ENCODE data around the gene MRI1. TPM values are rescaled to one million over a fixed set of nuclear protein-coding genes. Genes with fewer than 3 reads are reported as not detected.
A peak's percentile ranks its signal among the peaks of the same experiment; 100 is the strongest.
"Not testable (repeated sequence)": the region's sequence is repeated elsewhere in the genome, so short reads cannot be mapped to it uniquely, and the experiment has no call there.

Gene MRI1
- total RNA-seq, 2 donors from 2014 or later, result 37.6 to 42.2 TPM

DNA sequence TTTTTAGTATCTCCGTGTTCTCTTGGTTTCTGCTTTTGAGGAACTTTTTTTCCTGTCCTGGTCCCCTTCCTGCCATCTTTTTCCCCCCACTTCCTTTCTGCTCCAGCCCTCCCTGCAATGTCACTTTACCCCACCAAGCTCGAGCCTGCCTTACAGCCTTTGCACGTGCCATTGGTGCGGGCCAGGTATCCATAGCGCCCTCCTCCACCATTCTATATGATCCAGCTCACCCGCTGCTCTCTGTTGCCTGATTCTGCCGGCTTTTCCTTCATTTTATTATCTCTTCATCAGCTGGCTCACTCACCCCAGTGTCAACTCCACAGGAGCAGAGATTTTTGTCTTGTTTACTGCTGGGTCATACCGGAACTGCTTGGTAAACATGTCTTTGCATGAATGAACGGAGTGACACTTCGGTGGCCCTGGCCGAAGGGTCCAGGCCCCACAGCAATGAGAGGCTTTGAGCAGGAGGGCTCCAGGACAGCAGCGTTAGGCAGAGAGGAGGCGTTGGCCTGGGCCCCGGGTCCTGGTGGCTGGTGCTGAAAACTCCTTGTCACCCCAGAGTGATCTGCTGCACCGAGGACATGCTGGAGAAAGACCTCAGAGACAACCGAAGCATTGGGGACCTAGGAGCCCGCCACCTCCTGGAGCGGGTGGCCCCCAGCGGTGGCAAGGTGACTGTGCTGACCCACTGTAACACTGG lies 1.2 kb downstream of the MRI1 start:
- no peak for DNase-seq
- H3K4me3 Mint-ChIP-seq, result peak overlapping the region; percentile 82 to 88
- peaks cover 33% of the 10 kb centered on the region for H3K4me1 Mint-ChIP-seq (ENCODE audit: low read depth)
- ATAC-seq (replicated peaks in 1 of 2), result no peak
- H3K27ac Mint-ChIP-seq, result peak overlapping the region; percentile 61
- H3K27me3 Mint-ChIP-seq (ENCODE audit: low read depth), result no peaks in the 10 kb centered on the region
- peaks cover 7 to 10% of the 10 kb centered on the region in 2 donors for H3K36me3 Mint-ChIP-seq (ENCODE audit: insufficient read depth in 2 of 2)
- no peaks in the 10 kb centered on the region for H3K9me3 Mint-ChIP-seq

DNA sequence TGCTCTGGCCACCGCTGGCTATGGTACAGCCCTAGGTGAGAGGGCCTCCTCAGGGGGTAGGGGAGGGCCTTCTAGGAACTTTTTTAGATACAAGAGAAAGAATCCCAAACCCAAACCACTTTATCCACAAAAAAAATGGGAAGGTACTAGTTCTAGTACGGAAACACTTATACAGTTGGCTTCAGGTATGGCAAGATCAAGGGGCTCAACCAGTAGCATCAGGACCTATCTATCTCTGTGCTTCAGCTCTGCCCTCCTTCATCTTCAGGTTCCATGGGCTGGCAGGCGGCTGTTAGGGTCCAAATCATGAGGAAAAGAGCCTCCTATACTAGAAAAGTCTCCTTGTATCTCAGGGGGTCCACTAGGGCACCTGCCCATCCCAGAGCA lies 1.8 kb downstream of the MRI1 start:
- DNase-seq (no peak), ATAC-seq (replicated peaks in 1 of 2) (no peak)
- no peaks in the 10 kb centered on the region for H3K27me3 Mint-ChIP-seq (ENCODE audit: low read depth)
- peaks cover 33% of the 10 kb centered on the region for H3K4me1 Mint-ChIP-seq (ENCODE audit: low read depth)
- H3K9me3 Mint-ChIP-seq, result no peaks in the 10 kb centered on the region
- H3K27ac Mint-ChIP-seq, result no peak overlapping the region
- peaks cover 7 to 8% of the 10 kb centered on the region in 2 donors for H3K36me3 Mint-ChIP-seq (ENCODE audit: insufficient read depth in 2 of 2)
- H3K4me3 Mint-ChIP-seq, result peak overlapping the region; percentile 82 to 88

DNA sequence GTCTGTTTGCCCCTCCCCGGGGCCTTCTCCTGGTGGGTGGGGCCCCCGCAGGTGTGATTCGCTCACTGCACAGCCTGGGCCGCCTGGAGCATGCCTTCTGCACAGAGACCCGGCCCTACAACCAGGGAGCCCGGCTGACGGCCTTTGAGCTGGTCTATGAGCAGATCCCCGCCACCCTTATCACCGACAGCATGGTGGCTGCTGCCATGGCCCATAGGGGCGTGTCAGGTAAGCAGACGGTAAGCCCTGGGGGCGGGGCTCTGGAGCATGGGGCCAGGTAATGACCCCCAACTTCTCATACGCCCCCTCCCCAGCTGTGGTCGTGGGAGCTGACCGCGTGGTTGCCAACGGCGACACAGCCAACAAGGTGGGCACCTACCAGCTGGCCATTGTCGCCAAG lies 4.2 kb downstream of the MRI1 start:
- DNase-seq, result no peak
- no peaks in the 10 kb centered on the region for H3K27me3 Mint-ChIP-seq (ENCODE audit: low read depth)
- H3K27ac Mint-ChIP-seq, result no peak overlapping the region
- no peak for ATAC-seq (replicated peaks in 1 of 2)
- H3K4me1 Mint-ChIP-seq (ENCODE audit: low read depth), result peaks cover 23% of the 10 kb centered on the region
- H3K4me3 Mint-ChIP-seq, result no peak overlapping the region
- peaks cover 6 to 7% of the 10 kb centered on the region in 2 donors for H3K36me3 Mint-ChIP-seq (ENCODE audit: insufficient read depth in 2 of 2)
- no peaks in the 10 kb centered on the region for H3K9me3 Mint-ChIP-seq

DNA sequence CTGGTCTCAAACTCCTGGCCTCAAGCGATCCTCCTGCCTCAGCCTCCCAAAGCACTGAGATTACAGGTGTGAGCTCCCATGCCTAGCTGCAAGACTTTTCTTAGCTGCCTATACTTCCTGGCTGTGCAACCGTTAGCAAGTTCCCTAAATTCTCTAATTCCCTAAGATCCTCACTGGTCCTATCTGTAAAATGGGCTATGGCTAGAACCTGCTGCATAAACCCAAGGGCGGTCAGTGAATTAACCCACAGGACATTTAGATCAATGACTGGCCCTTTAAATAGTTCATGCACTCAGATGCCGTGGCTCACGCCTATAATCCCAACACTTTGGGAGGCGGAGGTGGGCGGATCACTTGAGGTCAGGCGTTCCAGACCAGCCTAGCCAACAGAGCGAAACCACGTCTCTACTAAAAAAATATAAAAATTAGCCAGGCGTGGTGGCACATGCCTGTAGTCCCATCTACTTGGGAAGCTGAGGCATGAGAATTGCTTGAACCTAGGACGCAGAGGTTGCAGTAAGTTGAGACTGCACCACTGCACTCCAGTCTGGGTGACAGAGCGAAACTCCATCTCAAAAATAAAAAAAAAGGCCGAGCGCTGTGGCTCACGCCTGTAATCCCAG lies 5.8 kb downstream of the MRI1 start:
- ATAC-seq (replicated peaks in 1 of 2), result no peak
- H3K36me3 Mint-ChIP-seq (ENCODE audit: insufficient read depth in 2 of 2), result peaks cover 8 to 14% of the 10 kb centered on the region in 2 donors
- H3K4me3 Mint-ChIP-seq, result no peak overlapping the region
- no peaks in the 10 kb centered on the region for H3K27me3 Mint-ChIP-seq (ENCODE audit: low read depth)
- no peak overlapping the region for H3K27ac Mint-ChIP-seq
- peaks cover 24% of the 10 kb centered on the region for H3K4me1 Mint-ChIP-seq (ENCODE audit: low read depth)
- H3K9me3 Mint-ChIP-seq, result no peaks in the 10 kb centered on the region
- no peak for DNase-seq

DNA sequence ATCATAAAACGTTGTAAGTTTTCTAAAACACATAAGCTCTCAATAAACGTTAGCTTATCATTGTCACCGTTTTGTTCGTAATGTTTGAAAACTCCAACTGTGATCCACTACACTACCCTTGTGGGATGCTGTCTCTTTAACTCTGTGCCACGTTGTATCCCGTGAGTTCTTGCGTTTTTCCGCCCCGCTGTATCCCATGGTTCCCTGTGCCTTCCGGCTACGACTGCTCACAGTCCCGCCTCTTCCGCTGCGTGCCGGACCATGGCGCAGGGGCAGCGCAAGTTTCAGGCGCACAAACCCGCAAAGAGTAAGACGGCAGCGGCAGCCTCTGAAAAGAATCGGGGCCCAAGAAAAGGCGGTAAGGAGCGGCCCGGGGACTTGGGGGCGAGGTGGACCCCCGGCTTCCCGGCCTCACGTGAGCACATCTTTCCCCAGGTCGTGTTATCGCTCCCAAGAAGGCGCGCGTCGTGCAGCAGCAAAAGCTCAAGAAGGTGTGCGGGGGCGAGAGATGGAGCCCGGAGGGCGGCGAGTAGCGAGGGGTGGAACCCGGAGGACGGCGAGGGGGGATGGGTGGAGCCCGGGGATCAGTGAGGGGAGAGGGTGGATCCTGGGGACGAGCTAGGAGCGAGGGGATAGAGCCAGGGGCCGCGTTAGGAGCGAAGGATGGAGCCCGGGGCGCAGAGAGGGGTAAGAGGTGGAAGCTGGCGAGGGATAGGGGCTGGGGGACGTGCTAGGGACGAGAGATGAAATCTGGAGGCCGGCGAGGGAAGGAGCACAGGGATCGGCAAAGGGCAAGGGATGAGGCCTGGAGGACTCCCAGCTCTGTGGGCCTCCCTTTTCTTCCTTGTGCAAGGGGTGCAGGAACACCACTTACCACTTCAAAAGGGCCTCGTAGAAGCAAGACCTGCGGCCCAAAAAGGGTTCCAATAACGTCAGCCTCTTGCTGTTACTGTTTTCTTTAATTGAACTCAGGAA lies 10.2 kb downstream of the MRI1 start, which contains the start of gene C19orf53:
C19orf53 (plus strand) TSS at position 240 of the 975 bp plus-strand sequence; CDS start at position 262, 22 bp downstream.
- Mint-ChIP-seq H3K27me3 (ENCODE audit: low read depth) (no peaks in the 10 kb centered on the region), H3K36me3 (ENCODE audit: insufficient read depth in 2 of 2) (peaks cover 2 to 18% of the 10 kb centered on the region in 2 donors), H3K4me1 (ENCODE audit: low read depth) (peaks cover 26% of the 10 kb centered on the region), H3K4me3 (peak within 1 kb of the TSS; percentile 95 to 96), H3K27ac (peak within 1 kb of the TSS; percentile 91), H3K9me3 (no peaks in the 10 kb centered on the region)
- DNase-seq (peak; percentile 91 to 92), ATAC-seq (replicated peaks in 1 of 2) (peak; percentile 100)

DNA sequence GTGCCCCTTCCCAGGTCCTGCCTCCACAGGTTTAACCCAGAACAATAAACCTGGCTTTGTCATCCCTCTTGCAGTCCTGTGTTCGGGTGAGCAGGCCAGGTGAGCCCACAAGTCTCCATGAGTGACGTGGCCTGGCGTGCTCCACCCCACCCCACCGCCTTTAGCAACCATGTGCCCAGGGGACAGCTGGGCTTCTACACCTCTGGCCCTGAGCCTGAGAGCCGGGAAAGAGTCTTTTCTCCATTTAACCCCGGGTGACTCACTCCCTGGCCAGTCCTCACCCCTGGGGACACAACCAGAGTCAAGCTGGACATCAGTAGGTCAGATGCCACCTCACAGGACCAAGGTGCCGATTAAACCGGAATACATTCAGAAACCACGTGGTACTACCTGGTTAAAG lies 14.1 kb downstream of the MRI1 start:
- H3K36me3 Mint-ChIP-seq (ENCODE audit: insufficient read depth in 2 of 2), result peaks cover 2 to 14% of the 10 kb centered on the region in 2 donors
- H3K27ac Mint-ChIP-seq, result no peak overlapping the region
- no peak overlapping the region for H3K4me3 Mint-ChIP-seq
- H3K27me3 Mint-ChIP-seq (ENCODE audit: low read depth), result no peaks in the 10 kb centered on the region
- DNase-seq, result no peak
- no peak for ATAC-seq (replicated peaks in 1 of 2)
- peaks cover 38% of the 10 kb centered on the region for H3K4me1 Mint-ChIP-seq (ENCODE audit: low read depth)
- no peaks in the 10 kb centered on the region for H3K9me3 Mint-ChIP-seq

DNA sequence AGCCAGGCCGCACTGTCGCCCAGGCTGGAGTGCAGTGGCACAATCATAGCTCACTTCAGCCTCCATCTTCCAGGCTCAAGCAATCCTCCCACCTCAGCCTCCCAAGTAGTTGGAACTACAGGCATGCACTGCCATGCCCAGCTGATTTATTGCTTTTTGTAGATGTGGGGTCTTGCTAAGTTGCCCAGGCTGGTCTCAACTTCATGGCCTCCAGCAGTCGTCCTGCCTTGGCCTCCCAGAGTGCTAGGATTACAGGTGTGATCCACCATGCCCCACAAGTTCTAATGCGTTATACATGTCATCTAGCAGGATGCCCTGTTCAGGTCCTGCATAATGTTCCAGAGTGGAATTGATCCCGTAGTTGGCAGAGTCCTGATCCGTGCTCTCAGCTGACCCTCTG lies 14.5 kb downstream of the MRI1 start:
- Mint-ChIP-seq H3K4me3 (no peak overlapping the region), H3K27ac (no peak overlapping the region), H3K27me3 (ENCODE audit: low read depth) (no peaks in the 10 kb centered on the region), H3K36me3 (ENCODE audit: insufficient read depth in 2 of 2) (peaks cover 2 to 14% of the 10 kb centered on the region in 2 donors), H3K4me1 (ENCODE audit: low read depth) (peaks cover 39% of the 10 kb centered on the region), H3K9me3 (no peaks in the 10 kb centered on the region)
- no peak for ATAC-seq (replicated peaks in 1 of 2)
- DNase-seq, result no peak

DNA sequence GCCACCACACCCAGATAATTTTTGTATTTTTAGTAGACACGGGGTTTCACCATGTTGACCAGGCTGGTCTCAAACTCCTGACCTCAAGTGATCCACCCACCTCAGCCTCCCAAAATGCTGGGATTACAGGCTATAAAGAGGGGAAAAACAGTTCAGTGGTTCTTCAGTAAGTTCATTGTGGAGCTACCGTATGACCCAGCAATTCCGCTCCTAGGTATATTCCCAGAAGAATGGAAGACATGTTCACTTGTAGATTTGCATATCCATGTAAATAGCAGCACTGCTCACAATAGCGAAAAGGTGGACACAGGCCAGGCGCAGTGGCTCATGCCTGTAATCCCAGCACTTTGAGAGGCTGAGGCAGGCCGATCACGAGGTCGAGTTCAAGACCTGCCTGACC lies 15.5 kb downstream of the MRI1 start:
- DNase-seq; H3K27ac Mint-ChIP-seq; H3K27me3 Mint-ChIP-seq (ENCODE audit: low read depth); H3K9me3 Mint-ChIP-seq; H3K36me3 Mint-ChIP-seq (ENCODE audit: insufficient read depth in 2 of 2); H3K4me3 Mint-ChIP-seq; ATAC-seq (replicated peaks in 1 of 2): not testable (repeated sequence)
- H3K4me1 Mint-ChIP-seq (ENCODE audit: low read depth), result peaks cover 36% of the 10 kb centered on the region

DNA sequence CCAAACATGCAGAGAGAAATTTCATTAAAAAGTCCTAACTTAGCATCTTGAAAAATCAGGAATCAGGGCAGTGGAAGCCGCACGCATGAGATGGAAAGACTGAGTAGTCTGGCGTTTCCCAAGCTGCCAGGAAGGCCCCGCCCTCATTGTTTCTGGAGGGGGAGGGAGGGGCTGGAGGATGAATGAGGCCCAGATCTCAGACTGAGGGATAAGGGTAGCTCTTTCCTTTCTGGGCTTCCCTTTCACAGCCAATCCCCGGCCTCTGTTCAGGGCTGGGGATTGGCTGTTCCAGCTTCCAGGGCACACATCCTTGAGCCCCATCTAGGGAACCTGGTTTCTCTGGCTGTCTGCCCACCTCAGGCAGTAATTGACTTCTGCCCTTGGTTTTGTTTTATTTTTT lies 17.2 kb downstream of the MRI1 start:
- ATAC-seq (replicated peaks in 1 of 2), result no peak
- H3K36me3 Mint-ChIP-seq (ENCODE audit: insufficient read depth in 2 of 2), result peaks cover 0 to 4% of the 10 kb centered on the region in 2 donors
- H3K9me3 Mint-ChIP-seq, result no peaks in the 10 kb centered on the region
- H3K27me3 Mint-ChIP-seq (ENCODE audit: low read depth), result no peaks in the 10 kb centered on the region
- no peak for DNase-seq
- no peak overlapping the region for H3K27ac Mint-ChIP-seq
- peaks cover 28% of the 10 kb centered on the region for H3K4me1 Mint-ChIP-seq (ENCODE audit: low read depth)
- no peak overlapping the region for H3K4me3 Mint-ChIP-seq

DNA sequence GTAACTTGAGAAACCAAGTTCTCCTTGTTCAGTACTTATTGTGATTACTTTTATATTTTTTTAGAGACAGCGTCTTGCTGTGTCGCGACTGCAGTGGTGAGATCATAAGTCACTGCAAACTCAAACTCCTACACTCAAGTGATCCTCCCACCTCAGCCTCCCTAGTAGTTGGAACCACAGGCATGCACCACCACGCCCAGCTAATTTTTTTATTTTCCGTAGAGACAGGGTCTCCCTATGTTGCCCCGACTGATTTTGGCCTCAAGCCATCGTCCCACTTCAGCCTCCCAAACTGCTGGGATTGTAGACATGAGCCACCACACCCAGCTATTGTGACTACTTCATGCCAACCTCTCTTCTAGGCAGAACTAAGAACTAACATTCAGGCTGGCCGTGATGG lies 18.2 kb downstream of the MRI1 start:
- H3K9me3 Mint-ChIP-seq, result no peaks in the 10 kb centered on the region

DNA sequence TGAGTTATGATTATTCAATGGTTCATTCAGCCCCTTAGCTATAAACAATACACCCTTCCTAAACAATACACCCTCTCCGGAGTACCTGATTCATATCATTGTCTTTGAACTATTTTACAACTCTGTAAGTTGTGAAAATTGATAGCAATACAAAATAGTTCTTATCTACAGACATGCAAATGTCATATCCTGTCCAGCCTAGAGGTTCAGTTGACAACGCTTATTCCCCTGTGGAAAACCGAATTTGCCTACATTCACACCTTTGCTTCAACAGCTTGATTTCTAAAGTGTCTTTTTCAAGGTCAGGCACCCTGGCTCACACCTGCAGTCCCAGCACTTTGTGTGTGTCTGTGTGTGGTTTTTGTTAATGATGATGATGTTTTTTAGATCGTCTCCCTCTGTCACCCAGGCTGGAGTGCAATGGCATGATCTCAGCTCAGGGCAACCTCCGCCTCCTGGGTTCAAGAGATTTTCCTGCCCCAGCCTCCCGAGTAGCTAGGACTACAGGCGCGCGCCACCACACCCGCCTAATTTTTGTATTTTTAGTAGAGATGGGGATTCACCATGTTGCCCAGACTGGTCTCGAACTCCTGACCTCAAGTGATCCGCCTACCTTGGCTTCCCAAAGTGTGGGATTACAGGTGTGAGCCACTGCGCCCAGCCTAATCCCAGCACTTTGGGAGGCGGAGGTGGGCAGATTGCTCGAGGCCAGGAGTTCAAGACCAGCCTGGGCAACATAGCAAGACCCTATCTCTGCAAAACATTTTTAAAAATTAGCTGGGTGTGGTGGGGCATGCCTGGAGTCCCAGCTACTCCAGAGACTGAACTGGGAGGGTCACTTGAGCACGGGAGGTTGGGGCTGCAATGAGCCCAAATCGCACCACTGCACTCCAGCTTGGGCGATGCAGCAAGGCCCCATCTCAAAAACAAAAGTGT lies 19.5 kb downstream of the MRI1 start:
- Mint-ChIP-seq H3K4me3 (no peak overlapping the region), H3K9me3 (no peaks in the 10 kb centered on the region), H3K27me3 (ENCODE audit: low read depth) (no peaks in the 10 kb centered on the region), H3K36me3 (ENCODE audit: insufficient read depth in 2 of 2) (no peaks in the 10 kb centered on the region), H3K4me1 (ENCODE audit: low read depth) (peaks cover 44% of the 10 kb centered on the region), H3K27ac (no peak overlapping the region)
- no peak for DNase-seq
- ATAC-seq (replicated peaks in 1 of 2), result no peak

More for the DNA sequence above, 18.2 kb downstream of the MRI1 start:
- ATAC-seq (replicated peaks in 1 of 2), result no peak
- Mint-ChIP-seq H3K27me3 (ENCODE audit: low read depth) (no peaks in the 10 kb centered on the region), H3K4me3 (no peak overlapping the region), H3K27ac (peak overlapping the region; percentile 19), H3K36me3 (ENCODE audit: insufficient read depth in 2 of 2) (no peaks in the 10 kb centered on the region), H3K4me1 (ENCODE audit: low read depth) (peaks cover 31% of the 10 kb centered on the region)
- no peak for DNase-seq

DNA sequence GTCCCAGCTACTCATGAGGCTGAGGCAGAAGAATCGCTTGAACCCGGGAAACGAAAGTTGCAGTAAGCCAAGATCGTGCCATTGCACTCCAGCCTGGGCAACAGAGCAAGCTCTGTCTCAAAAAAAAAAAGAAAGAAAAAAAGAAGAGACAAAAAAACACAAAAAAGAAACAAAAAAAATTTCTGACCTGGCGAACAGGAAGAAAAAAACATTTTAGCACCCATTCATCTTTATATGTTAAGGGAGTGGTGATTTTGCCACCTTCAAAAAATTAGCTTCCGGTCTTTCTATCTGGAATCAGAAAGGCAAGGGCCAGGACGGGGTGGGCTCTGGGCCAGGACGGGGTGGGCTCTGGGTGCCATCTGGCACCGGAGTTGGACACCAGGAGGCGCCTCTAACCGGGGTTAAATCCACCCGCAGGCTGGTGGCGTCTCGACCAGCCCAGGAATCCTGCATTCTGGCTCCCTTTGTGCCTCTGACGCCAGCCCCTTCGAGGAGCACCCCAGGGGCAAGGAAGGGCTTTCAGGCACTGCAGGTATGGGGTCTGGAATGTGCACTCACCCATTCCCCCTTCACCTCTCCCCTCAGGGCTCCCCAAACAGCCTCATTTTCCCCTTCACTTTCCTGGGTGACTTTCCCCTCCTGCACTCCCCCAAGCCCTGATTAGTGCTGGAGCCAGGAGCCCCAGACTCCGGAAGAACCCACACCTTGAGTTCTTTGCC lies 20.6 kb downstream of the MRI1 start:
- Mint-ChIP-seq H3K36me3 (ENCODE audit: insufficient read depth in 2 of 2) (no peaks in the 10 kb centered on the region), H3K9me3 (no peaks in the 10 kb centered on the region), H3K4me1 (ENCODE audit: low read depth) (peaks cover 49% of the 10 kb centered on the region), H3K4me3 (peak overlapping the region; percentile 60 to 68), H3K27me3 (ENCODE audit: low read depth) (no peaks in the 10 kb centered on the region), H3K27ac (peak overlapping the region; percentile 50)
- ATAC-seq (replicated peaks in 1 of 2) (peak; percentile 87 to 91), DNase-seq (peak; percentile 80 to 83)
